Ishikawa (cell line): Measurements from ENCODE around the gene TAF6L.

Source experiments
- CREB1 ChIP-seq: IDR thresholded peaks from 2 replicates; pipeline ENCODE4 v1.6.1; 2012; ENCODE audit warnings: low read depth
- EGR1 ChIP-seq: IDR thresholded peaks from 2 replicates; pipeline ENCODE4 v1.6.1; 2012
- EP300 ChIP-seq: IDR thresholded peaks from 2 replicates; pipeline ENCODE4 v1.6.1; 2012; ENCODE audit warnings: borderline replicate concordance
- FOXM1 ChIP-seq: IDR thresholded peaks from 2 replicates; pipeline ENCODE4 v1.6.1; 2012; ENCODE audit warnings: low read depth, borderline replicate concordance
- RAD21 ChIP-seq: IDR thresholded peaks from 2 replicates; pipeline ENCODE4 v1.6.1; 2012; ENCODE audit warnings: low read depth
- TAF1 ChIP-seq: IDR thresholded peaks from 2 replicates; pipeline ENCODE4 v1.6.1; 2012; ENCODE audit warnings: low read depth, mild to moderate bottlenecking
- TCF12 ChIP-seq: IDR thresholded peaks from 2 replicates; pipeline ENCODE4 v1.6.1; 2012; ENCODE audit warnings: low read depth
- TEAD4 ChIP-seq: IDR thresholded peaks from 2 replicates; pipeline ENCODE4 v1.6.1; 2012
- YY1 ChIP-seq: IDR thresholded peaks from 2 replicates; pipeline ENCODE4 v1.6.1; 2012; ENCODE audit warnings: low read depth
- ZBTB7A ChIP-seq: IDR thresholded peaks from 2 replicates; pipeline ENCODE4 v1.6.1; 2012; ENCODE audit warnings: low read depth
- TF ChIP-seq, protein P1 (sequence below): IDR thresholded peaks from 2 replicates; pipeline ENCODE4 v1.6.1; 2012; ENCODE audit warnings: low read depth, mild to moderate bottlenecking
- TF ChIP-seq, protein P2 (sequence below): IDR thresholded peaks from 2 replicates; pipeline ENCODE4 v1.6.1; 2012

DNA sequence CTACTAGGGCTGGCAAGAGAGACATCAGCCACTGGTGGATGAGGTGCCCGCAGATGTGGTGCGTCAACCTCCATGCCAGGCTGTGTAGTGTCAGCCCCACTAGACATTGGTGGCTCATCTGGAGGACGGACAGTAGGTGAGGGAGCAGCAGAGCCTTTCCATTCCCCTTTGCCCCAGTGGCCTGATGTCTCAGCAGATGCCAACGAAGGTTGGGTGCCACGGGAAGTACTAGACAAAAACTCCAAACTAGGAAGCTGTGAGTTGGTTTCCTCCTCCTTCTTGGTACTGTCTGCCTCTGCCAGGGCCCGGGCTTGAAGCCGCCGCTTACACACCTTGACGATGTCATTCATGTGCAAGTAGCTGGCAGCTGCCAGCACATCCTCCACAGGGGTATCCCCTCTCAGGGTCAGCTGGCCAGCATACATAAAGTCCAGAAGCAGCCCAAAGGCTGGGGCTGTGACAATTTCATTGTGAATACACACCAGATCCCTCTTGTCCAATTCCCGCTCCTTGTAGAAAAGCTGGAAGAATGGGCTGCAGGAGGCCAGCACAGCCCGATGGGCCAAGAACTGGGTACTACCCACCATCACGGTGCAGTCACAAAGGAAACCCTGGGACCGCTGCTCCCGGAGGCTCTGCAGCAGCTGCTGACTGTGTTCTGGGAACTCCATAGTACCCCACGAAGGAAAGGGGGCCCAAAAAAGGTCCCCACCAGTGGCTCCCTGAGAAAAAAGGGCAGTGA lies 18.0 kb upstream of the TAF6L start:
- TF ChIP-seq, protein P1, sequence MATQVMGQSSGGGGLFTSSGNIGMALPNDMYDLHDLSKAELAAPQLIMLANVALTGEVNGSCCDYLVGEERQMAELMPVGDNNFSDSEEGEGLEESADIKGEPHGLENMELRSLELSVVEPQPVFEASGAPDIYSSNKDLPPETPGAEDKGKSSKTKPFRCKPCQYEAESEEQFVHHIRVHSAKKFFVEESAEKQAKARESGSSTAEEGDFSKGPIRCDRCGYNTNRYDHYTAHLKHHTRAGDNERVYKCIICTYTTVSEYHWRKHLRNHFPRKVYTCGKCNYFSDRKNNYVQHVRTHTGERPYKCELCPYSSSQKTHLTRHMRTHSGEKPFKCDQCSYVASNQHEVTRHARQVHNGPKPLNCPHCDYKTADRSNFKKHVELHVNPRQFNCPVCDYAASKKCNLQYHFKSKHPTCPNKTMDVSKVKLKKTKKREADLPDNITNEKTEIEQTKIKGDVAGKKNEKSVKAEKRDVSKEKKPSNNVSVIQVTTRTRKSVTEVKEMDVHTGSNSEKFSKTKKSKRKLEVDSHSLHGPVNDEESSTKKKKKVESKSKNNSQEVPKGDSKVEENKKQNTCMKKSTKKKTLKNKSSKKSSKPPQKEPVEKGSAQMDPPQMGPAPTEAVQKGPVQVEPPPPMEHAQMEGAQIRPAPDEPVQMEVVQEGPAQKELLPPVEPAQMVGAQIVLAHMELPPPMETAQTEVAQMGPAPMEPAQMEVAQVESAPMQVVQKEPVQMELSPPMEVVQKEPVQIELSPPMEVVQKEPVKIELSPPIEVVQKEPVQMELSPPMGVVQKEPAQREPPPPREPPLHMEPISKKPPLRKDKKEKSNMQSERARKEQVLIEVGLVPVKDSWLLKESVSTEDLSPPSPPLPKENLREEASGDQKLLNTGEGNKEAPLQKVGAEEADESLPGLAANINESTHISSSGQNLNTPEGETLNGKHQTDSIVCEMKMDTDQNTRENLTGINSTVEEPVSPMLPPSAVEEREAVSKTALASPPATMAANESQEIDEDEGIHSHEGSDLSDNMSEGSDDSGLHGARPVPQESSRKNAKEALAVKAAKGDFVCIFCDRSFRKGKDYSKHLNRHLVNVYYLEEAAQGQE = no peak
- no peak for TF ChIP-seq RAD21
- TF ChIP-seq EGR1 = no peak
- TF ChIP-seq, protein P2, sequence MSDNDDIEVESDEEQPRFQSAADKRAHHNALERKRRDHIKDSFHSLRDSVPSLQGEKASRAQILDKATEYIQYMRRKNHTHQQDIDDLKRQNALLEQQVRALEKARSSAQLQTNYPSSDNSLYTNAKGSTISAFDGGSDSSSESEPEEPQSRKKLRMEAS = no peak
- TF ChIP-seq TAF1 = no peak
- no peak for TF ChIP-seq EP300
- TF ChIP-seq ZBTB7A = no peak
- no peak for TF ChIP-seq YY1
- no peak for TF ChIP-seq TEAD4
- TF ChIP-seq TCF12 = no peak
- no peak for TF ChIP-seq FOXM1
- TF ChIP-seq CREB1 = no peak
